DMS 273 (cell line): ENCODE measurements around the gene LEUTX.
A peak's percentile ranks its signal among the peaks of the same experiment; 100 is the strongest.

Source experiments
- DNase-seq: peaks from one replicate; lab custom pipeline; 2025; ENCODE audit not compliant: unreplicated experiment; lab: John Stamatoyannopoulos, UW

The LEUTX gene

DNA sequence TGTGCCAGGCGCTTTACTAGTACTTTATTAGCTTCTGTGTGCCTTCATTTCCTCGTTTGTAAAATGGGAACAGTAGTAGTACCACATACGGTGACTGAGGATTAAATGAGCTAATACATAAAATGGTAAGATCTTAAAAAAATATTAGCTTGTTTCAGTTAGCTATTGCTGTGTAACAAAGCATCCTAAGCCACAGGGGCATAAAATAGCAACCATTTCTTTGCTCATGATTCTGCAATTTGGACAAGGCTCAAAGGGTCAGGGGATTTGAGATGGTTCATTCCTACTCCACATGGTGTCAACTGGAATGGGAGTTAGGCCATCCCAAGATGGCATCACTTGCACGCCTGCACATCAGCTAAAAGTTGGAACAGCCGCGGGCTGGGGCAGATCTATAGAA, 42.0 kb downstream of the LEUTX start:
- DNase-seq = no peak

- DNase-seq = no peak
Measured at GRCh38 chr19:39823686-39824085, 45.0 kb downstream of the LEUTX start.

- peak; percentile 66 for DNase-seq
Measured at GRCh38 chr19:39824143-39825092, 45.8 kb downstream of the LEUTX start.

DNA sequence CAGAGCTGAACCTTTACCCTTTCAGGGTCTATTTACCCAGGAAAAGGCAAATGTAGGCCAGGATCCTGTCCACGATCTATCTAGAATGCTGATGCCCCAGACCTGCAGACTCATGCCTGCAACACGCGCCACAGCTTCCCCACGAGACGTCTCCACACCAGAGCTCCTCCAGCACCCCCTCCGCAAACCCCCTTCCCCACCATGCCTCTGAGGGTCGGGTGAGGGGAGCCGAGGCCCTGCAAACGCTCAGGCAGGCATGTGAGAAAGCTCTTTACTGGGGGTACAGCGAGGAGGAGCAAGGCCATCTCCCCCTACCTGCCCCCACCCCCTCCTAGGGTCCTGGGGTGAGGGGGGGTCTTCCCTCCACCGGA, 46.4 kb downstream of the LEUTX start:
- DNase-seq = no peak

DNA sequence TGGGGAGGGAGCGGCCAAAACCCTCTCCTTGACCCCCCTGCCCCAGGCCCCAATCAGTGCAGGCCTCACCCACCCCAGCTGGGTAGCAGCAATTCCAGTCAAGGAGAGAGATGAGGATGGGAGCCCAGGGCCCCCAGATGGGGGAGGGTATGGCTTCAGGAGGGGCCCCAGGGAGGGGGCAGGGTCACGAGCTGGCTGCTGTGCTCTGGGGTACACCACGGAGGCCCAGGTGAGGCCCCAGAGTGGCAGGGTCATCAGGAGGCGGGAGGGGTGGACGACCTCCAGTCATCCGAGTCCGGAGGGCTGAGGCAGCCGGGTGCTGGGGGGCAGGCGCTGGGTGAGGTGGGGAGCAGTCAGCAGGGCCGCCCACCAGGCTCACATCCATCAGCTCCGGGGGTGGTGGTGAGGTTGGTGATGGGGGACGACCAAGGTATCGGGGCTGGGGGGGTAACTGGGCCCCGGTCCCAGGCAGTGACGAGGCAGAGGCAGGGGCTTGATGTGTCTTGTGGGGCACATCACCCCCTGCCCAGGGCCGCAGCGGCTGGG, 47.0 kb downstream of the LEUTX start:
- DNase-seq = no peak

DNA sequence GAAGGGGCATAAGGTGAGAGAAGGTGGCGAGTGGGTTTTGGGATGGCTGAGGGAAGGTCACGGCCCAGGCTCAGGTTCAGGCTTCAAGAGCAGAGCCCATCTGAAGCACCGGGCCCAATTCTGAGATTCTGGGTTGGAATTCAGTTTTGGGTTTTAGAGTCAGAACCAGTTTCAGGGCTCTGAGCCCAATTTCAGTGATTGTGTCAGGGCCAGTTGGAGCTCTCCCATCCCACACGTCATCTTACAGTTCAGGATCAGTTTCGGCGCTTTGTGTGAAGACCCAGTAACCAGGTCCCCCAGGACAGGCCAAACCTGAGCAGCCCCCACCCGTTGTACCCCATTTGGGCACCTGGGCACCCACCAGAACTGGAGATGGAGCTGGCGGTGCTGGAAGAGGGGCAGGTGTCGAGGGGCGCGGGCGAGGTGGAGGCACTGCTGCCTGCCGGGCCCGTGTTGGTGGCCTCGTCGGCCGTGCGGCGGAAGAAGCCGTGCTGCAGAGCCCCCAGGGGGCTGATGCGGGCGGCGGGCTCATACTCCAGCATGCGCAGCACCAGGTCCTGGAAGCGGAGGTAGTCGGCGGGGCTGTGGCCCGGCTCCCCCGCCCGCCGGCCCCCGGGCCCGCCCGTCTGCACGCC, 47.8 kb downstream of the LEUTX start:
- no peak for DNase-seq

- DNase-seq = no peak
Measured at GRCh38 chr19:39827216-39827615, 48.6 kb downstream of the LEUTX start.

- no peak for DNase-seq
Measured at GRCh38 chr19:39828015-39828653, 49.5 kb downstream of the LEUTX start.

DNA sequence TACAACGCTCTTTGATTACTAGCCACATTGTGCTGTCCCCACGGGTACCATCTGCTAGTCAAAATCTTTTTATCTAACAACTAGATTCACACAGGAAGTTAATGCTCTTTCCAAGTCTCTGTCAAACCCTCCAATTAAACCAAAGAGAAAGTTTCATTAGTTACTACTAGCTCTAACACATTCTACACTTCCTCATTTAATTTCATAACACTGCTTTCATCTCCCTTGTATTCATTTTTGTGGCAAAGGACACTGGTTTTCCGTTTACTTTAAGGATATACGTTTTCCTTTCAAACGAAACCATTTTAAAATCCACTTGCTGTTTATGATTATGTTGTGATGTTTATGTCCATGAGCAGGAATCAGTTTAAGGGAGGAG, 50.0 kb downstream of the LEUTX start:
- no peak for DNase-seq

DNA sequence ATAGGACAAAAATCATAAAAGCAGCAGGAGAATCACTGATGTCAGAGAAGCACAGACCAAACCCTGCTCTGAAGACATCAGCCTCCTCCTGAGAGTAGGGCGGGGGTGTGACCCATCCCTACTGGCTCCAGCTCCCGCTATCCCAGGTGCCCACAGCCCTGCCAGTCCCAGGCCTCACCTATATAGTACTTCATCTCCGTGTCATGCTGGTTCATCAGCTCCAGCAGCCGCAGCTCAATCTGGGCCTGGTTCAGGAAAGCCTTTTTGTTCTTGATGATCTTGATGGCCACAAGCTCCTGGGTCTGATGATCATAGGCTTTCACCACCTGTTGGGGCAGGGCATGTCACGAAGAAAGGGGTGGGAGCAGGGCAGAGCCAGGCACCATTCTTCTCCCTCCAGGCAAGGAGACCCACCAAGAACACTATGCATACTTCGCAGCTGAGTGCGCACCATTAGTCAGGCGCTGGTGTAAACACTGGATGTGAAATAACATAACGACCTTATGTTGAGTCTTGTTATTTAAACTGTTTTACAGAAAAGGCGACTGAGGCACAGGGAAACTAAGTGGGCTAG, 51.1 kb downstream of the LEUTX start:
- DNase-seq = no peak

GRCh38 chr19:39830406-39830805, 51.8 kb downstream of the LEUTX start:
- DNase-seq = no peak

DNA sequence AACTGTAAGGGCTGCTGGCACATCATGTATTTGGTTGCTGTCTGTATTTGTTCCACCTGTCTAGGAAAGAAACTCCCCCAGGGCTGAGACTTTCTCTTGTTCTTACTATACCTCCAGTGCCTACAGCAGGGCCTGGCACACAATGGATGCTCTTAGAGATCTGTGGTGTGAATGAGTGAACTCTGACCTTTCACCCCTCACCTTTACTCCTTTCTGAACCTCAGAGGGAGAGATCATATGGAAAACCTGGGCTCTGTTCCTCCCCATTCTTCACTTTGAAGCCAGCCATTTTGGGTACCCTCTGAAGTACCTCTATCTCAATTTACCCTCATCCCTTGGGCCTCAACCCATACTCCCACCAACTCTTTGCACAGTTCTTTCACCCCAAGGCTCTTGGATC, 52.2 kb downstream of the LEUTX start:
- no peak for DNase-seq

GRCh38 chr19:39831679-39832078, 53.0 kb downstream of the LEUTX start:
- DNase-seq = no peak

DNA sequence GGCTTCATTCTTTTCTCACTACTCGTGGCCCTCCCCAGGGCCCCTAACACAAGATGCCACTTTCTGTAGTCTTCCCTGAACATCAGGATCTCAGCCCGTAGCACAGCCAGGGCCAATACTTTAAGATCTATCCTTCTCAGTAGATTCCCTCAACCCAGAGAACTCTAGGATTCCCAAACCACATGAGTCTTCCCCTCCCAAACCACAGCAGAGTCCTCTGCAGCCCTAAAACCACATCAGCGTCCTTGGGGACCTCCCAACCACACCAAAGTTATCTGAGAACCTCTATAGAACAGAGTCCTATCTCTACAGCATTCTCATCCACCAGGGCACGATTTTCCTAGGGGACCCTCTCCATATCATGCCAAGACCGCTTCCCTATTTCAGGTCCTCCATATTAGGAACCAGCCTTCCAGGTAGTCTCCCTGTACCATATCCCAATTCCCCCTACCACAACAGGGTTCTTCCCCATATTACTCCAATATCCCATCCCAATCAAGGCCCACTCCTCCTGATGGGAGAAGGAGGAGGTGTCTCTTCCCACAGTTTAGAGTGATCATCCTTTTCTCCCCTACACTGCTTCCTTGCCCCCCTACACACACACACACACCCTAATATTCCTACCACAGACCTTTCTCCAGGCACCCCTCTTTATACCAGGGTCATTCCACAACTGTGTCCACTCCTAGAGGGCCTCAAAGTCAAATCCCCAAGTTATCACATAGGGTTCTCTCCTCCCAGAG, 53.9 kb downstream of the LEUTX start:
- DNase-seq = no peak

GRCh38 chr19:39833160-39833463, 54.5 kb downstream of the LEUTX start:
- DNase-seq = no peak

DNA sequence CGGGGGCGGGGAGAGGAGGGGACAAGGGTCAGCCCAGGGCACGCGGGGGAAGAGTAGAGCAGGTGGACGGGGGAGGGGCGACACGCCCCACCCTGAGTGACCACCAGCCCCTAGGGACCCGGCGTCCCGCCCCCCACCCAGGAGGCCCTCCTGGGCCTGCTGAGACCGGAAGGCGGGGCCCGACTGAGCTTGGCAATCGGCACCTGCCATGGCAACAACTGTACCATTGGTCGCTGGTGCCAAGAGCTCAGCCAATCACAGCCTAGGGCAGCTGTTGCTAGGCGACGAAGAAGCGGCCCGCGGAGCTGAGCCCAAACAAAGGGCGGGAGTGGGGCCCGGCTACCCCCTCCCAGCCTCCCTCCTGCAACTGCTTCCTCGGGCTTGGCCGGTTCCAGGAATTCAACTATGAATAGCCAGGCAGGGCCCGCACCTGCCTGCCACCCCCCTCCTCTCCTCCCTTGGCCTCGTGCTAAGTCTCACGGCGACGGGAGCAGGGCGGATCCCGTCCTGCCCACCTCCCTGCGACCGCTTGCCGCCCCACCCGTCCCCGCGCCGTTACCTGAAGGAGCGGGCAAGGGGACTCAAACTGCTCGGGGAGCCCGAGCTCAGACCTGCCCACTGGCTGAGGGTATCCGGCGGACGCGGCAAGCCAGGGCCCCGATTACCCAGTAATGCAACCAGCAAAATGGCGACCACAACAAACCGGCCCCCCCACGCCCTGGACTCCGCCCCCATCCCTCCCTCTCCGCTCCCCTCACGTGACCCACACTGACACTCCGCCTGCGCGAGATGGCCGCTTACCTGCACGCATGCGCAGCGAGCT, 55.0 kb downstream of the LEUTX start, which contains the start of gene DYRK1B:
Gene DYRK1B (minus strand): TSS at position 699 of the 823 bp plus-strand sequence. CDS start 2,295 bp downstream, outside the sequence.
- DNase-seq = peak; percentile 99

- DNase-seq = peak; percentile 48
Measured at GRCh38 chr19:39834287-39834841, 55.7 kb downstream of the LEUTX start.
